Measurements from ENCODE around the gene TSHZ2.
"Not testable (repeated sequence)": the region's sequence is repeated elsewhere in the genome, so short reads cannot be mapped to it uniquely, and the experiment has no call there.

Gene TSHZ2

DNA sequence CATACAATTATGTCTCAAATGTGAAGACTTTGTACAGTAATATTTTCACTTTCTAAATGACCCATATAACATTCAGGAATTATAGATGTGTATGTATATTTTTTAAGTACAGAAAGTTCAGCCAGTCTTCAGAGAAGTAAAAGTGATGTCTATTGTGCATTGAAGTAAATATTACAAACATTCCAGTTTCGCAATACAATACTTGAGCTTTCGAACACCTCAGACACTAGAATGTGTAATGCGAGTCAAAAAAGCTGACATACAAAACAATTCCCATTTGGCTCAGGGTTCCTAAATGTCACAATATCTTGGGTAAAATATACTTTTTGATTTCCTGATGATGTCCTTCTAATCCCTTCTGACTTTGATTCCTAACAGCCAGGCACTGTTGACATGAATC is 520.1 kb downstream of the TSHZ2 start:
- DNase-seq, result no peak

DNA sequence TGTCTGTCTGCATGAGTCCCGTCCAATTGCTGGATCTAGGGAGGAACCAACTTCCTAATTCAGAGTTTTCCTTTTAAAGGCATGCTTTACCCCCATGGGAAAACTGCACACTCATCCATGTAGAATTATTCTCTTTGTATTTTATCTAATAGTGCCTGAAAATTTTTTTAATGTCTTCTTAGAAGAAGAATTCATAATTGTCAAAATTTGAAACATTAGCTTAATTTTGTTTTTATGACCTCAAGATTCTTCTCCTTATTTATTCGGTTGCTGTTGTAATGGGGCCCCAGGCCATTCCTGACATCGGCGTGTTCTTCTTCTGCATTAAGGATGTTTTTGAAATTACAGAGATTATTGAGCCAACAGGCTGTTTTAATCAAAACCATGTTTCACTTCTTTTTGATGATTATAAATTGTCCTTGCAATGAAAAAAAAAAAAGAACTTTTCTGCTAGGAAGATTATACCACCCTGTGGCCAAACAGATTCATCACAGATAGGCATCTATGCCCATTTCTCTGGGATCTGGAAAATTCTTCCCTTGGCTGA is 521.2 kb downstream of the TSHZ2 start:
- DNase-seq, result no peak

DNA sequence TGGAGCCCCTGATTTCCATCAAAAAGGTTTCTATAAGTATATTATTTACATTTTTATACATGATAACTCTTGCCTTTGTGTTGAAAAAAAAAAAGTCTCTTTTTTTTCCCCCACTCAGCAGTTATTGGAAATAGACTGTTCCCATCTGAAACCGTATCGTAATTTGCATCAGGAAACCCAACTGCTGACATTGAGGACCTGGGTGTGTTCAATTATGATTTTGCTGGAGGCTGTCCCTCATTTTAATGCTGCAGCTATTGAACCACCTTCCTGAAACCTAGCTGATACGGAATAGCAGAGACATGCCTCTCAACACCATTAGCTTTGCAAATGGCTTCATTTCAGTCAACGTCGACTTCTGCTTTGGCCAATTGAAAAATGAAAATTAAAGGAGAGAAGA is 522.6 kb downstream of the TSHZ2 start:
- DNase-seq, result no peak

DNA sequence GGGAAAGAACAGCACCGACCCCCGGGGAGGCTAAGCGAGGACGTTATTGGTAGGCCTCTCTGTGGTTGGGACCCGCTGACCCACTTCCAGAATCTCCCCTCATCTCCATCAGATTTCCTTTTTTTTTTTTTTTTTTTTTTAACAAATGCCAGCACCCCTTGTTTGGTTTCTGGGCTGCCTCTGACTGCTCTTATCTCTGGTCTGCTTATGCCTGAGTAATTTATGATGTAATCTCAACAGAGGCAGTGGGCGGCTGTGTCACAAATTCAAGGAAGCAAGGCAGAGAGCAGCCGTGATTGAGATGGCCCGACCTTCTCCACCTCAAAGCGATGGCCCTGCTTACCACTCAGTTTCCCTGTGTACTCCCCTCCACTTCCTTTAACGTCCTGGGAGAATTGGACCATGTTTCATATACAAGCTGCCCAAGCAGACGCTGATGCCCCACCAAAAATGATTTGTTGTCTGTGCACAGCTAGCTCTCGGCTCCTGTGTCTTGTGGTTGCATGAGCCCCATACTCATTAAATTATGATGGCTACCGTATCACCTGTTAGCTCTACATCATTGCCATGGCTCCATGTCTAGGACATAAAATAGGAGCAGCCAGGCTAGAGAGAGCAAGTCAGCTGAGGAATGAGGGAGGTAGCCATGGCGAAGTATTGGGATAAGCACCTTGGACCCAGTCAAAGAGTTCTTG is 523.4 kb downstream of the TSHZ2 start:
- no peak for DNase-seq

DNA sequence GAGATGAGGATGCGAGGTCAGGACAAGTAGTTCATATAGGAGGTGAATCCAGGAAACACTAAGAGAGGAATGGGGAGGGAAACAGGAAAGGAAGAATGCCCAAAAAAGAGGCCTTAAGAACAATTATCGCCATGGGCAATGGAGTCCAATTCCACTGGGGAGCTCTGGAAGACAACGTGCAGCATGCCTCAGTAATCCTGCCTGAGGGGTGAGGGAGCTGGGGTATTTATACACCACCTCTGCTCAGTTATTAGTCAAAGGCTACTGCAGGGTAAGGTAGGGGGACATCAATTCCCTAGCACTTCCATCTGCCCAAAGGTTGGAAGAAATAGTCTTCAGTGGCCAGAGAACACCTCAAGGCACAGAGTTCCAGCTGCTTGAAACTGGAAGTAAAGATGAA is 525.1 kb downstream of the TSHZ2 start:
- no peak for DNase-seq

DNA sequence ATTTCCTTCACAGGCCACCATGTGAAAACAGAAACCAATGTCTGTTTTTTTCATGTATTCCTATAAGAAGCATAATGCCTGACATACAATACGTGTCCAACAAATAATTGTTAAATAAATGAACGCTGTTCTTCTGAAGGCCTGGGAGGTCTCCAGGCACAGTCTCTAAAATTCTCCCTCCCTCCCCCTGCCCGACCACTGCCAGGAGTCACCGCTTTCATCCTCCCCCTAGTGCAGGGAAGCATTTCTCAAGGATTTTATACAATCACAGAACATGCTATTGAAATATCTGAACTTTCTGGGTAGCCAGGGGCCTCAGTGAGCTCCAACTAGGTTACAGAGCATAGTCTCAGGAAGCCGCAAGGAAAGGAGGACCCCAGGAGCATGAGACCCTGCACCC is 526.2 kb downstream of the TSHZ2 start:
- DNase-seq, result no peak

DNA sequence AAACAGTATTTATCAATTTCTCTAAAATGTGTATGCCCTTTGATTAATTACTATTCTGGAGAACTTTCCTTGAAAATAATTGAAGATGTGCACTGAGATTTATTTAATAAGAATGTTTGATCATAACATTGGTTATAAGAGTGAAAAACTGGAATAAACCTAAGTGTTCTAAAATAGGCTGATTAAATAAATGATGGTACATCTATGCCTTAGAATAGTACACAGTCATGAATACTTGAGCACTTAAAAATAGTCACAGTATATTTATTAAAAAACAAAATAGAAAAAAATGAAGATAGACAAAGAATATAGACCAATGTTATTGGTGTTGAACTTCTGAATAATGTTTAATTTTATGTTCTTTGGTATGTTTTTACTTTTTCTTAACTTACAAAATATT is 528.5 kb downstream of the TSHZ2 start:
- DNase-seq, result no peak

DNA sequence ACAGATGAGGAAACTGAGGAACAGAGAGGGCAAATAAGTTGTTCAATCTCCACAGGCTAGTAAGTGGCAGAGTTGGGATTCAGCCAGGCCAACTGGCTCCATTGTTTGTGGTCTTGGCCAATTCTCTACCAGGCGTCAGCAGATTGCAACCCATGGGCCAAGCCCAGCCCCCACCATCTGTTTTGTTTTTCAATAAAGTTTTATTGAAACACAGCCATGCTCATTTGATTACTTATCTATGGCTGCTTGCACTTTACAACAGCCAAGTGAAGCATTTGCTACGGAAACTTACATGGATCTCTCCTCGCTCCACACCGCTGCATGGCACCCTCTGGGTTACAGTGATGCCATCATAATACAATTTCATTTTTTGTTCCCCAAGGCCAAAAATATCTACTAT is 530.7 kb downstream of the TSHZ2 start:
- no peak for DNase-seq

DNA sequence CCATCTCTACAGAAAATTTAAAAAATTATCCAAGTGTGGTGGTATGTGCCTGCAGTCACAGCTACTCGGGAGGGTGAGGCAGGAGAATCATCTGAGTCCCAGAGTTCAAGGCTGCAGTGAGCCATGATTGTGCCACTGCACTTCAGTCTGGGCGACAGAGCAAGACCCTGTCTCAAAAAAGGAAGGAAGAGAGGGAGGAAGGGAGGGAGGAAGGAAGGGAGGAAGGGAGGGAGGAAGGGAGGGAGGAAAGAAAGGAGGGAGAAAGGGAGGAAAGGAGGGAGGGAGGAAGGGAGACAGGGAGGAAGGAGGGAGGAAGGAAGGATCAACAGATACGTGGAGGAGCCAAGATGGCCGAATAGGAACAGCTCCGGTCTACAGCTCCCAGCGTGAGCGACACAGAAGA is 531.4 kb downstream of the TSHZ2 start:
- no peak for DNase-seq

DNA sequence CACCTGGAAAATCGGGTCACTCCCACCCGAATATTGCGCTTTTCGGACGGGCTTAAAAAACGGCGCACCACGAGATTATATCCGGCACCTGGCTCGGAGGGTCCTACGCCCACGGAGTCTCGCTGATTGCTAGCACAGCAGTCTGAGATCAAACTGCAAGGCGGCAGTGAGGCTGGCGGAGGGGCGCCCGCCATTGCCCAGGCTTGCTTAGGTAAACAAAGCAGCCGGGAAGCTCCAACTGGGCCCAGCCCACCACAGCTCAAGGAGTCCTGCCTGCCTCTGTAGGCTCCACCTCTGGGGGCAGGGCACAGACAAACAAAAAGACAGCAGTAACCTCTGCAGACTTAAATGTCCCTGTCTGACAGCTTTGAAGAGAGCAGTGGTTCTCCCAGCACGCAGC is 531.9 kb downstream of the TSHZ2 start:
- DNase-seq, result not testable (repeated sequence)

DNA sequence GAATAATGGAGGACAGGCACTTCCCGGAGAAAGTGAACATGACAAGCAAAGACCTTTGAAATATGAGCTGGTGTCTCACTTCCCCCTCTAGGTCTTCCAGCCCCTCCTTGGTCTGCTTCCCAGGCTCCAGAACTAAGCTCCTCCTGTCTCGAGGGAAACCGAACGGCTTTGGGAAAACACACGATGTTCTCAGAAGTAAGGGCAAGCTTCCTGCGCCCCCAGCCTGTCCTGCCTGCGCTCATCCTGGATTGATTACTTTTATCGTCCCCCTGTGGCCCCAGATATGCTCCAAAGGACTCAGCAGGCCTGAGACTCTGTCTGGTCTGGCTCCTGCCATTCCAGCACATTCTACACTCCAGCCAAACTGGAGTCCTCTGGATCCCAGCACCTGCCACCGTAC is 538.1 kb downstream of the TSHZ2 start:
- DNase-seq, result no peak

DNA sequence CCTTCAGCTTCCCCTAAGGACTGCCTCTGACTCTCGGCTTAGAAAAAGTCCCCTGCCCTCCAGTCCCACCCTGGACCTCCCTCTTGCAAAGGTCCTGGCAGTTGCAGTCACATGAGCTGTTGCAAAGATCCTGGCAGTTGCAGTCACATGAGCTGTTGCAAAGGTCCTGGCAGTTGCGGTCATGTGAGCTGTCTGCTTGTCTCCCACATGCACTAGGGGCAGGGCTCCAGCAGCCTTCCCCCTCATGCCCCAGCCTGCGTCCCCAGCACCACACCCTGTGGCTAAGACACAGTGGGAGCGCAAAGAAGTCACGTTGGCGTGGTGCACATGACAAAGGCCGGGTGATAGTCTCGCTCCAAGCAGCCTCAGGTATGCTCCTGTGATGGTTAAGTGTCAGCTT is 538.5 kb downstream of the TSHZ2 start:
- no peak for DNase-seq

DNA sequence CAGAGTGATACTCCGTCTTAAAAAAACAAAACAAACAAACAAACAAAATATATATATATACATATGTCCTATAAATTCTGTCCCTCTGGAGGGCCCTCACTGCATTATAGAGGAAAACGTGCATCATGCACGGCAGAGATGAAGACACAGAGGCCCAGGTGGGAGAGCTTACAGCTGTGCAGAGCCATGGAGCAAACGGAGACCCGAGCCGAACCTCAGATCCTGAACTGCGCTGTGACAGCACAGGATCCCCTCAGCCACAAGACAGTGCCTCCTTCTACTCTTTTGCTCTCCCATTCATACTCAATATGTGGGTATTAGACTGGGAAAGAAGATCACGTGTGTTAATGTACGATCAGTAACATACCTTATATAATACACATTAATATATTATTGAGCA is 539.9 kb downstream of the TSHZ2 start:
- DNase-seq, result no peak

DNA sequence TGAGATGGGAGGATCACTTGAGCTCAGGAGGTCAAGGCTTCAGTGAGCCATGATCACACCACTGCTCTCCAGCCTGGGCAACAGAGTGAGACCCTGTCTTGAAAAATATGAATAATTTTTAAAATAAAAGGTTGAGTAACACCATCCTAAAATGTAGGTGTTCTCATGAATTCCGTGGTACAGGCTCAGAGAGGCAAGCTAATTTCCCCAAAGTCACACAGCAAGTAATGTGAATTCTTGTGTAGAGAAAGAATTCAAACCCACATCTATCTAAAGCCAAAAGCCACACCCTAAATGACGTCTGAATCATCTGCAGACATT is 541.0 kb downstream of the TSHZ2 start:
- DNase-seq, result no peak

DNA sequence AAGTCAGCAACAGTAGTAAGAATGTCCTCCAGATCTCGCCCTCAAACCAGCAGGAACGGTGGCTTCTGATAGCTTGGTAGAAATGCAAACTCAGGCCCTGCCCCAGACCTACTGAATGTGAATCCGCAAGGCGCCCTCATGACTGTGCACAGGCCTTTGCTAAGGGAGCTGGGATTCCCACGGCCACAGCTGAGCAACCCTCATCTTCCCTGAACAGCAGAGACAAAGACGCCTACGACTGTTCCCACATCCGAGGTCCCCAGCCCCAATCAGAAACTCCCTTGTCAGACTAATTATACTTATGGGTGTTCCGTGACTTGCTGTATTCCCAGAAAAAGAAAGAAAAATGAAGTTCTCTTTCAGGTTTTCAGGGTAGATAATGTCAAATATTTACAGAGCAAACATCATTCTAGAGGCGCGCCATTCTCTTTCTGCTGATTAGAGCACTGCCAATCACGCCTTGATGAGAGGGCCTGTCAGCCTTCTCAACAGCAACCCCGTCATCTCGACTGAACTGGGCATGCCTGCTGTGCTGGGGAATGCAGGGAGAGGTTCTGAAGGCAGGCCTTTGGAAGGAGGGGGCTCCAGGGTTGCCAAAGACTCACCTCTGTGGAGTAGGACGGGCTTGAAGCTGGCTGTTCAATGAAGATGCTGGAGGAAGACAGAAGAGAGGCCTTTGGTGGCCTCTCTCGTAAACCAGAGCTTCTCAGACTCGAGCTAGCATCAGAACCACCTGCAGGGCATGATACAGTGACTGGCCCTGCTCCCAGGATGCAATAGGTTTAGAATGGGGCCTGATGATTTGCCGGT is 541.5 kb downstream of the TSHZ2 start:
- no peak for DNase-seq

DNA sequence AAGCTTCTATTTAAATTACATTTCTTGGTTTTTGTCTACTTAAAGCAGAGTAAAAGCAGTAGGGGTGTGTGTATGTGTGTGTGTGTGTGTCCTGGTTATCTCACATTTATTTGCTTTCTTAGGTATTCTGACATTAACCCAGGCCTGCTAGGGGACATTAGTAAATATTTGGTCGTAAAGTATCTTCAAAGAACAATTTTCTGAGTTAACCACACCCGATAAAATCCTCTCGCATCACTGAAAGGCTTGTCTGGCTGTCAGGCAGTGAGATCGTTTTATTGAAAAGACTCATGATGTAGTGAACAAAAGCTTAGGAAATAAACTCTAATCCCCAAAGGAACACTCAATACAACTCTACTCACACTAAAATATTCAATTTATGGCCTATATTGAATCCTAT is 543.6 kb downstream of the TSHZ2 start:
- DNase-seq, result no peak

DNA sequence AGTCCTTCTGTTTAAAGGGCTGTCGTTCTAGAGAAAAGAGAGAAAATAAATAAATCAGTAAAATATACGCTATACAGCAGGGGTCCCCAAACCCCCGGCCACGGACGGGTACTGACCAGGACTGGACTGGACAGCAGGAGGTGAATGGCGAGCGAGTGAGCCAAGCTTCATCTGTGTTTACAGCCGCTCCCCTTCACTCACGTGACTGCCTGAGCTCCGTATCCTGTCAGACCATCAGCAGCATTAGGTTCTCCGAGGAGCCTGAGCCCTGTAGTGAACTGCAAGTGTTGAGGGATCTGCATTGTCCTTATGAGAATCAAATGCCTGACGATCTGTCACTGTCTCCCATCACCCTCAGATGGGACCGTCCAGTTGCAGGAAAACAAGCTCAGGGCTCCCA is 545.0 kb downstream of the TSHZ2 start:
- DNase-seq, result no peak

DNA sequence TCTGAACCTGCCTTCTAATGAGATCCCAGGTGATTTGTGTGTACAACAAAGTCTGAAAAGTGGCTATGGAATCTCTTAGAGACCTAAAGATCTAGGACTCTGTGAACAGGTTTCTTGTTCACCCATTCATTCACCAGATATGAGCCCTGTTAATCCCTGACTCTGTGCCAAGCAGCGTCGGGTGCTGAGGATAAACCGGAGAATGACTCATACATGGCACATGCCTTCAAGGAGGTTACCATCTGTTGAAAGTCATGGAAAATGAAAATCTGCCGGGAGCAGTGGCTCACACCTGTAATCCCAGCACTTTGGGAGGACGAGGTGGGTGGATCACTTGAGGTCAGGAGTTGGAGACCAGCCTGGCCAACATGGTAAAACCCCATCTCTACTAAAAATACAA is 549.3 kb downstream of the TSHZ2 start:
- DNase-seq, result not testable (repeated sequence)

DNA sequence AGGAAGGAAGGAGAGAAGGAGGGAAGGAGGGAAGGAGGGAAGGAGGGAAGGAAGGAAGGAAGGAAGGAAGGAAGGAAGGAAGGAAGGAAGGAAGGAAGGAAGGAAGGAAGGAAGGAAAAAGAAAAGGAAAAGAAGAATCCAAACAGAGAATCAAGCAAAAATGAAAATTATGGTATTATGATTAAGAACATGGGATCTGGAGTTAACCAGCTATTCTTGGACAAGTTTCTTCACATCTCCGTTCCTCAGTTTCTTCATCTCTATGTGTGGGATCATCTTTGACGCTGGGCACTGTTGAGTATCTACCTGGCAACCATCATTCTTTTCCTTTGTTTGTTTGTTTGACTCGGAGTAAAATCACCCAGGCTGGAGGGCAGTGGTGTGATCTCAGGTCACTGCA is 549.9 kb downstream of the TSHZ2 start:
- no peak for DNase-seq

DNA sequence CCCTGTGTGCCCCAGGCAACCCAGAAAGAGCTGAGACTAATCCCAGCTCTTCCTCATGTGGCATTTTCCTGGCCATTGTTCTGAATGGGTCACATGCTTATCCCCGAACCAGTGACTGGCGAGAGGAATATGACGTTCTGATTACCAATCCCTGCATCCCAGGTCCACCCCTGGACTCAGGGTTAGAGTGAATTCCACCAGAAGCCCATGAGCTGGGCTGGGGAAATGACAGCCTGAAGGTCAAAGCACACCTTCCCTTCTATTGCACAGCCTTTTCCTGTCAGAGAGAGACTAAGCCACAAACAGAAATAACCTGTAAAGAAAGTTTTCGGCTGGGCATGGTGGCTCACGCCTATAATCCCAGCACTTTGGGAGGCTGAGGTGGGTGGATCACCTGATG is 550.5 kb downstream of the TSHZ2 start:
- DNase-seq, result no peak

DNA sequence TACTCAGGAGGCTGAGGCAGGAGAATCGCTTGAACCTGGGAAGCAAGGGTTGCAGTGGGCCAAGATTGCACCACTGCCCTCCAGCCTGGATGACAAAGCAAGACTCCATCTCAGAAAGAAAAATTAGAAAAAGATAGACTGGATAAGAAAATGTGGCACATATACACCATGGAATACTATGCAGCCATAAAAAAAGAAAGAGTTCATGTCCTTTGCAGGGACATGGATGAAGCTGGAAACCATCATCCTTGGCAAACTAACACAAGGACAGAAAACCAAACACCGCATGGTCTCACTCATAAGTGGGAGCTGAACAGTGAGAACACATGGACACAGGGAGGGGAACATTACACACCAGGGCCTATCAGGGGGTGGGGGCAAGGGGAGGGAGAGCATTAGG is 551.5 kb downstream of the TSHZ2 start:
- not testable (repeated sequence) for DNase-seq

DNA sequence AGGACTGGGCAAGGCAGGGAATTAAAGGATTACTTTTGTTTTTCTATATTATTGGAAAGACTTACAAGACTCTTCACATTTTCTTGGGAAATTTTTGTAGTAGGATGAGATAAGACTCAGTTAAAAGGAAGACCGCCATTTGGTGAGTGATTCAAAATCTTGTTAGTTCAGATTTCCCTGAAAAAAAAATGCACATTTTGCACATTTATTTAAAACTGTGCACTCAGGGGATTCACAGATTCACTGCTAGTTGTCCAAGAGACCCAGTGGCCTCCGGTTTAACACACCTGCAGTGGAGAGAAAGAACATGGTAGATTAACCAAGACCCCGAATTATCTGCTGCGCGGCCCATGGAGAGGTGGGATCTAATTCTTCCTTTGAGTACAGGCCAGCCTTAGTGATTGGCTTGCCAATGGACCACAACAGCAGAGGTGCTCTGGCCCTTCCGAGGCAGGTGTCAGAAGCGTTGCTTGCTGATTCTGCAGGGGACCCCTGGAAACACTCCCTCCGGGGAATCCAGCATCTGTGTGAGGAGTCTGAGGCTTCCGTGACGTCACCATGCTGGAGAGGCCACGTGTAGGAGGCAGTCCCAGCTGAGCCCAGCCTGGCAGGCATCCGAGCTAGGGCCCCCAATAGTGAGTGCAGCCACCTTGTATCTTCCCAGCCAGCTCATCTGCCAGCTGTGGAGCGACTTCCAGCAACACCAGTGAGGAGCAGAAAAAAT is 552.6 kb downstream of the TSHZ2 start:
- DNase-seq, result no peak

DNA sequence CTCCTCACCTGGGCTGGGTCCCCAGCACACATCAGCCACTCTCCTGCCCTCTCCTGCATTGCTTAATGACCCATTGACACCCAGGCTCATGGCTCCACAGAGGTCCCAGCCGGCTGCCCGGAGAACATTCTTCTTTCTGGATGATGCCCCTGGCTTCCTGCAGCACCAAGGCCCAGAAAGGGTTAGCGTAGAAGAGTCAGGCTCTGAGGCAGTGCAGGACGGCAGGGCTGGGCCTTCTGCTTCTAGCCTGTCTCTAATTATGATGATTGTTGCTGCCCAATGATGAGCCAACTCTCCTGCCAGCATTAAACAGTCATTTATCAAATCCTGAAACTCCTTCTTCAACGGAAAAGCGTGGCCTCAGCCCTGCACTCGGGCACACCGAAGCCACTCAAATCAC is 555.0 kb downstream of the TSHZ2 start:
- DNase-seq, result no peak

DNA sequence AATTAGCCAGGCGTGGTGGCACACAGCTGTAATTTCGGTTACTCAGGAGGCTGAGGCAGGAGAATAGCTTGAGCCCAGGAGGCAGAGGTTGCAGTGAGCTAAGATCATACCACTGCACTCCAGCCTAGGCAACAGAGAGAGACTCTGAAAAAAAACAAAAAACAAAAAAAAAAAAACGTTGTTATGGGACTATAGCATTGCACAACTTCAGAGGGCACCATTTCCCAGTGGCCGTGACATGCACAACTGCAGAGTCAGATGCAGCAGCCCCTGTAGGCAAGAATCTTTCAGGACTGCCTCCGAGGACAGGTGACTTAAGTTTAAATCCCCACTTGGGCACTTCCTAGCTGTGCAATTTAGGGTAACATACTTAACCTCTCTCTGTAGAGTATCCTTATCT is 557.5 kb downstream of the TSHZ2 start:
- no peak for DNase-seq

All from stimulated activated CD4-positive, alpha-beta T cell treated with anti-CD3 and anti-CD28 coated beads, Interleukin-12 subunit alpha, Interleukin-12 subunit beta, amount 100 ng/mL, for 4 hours (primary cell).